SU-DHL-6 (cell line): ENCODE results near the gene PPFIBP1.

Experiments
- EZH2phosphoT487 ChIP-seq: fragments of 200-600 bp; sonication (generic), shearing (Covaris generic); conservative IDR thresholded peaks from 2 replicates; pipeline ENCODE4 v1.6.1; 2018; ENCODE audit warnings: mild to moderate bottlenecking, antibody characterized with exemption, low read length, moderate library complexity, mixed read lengths
- TF ChIP-seq, protein P1 (sequence below): fragments of 200-600 bp; sonication (generic); IDR thresholded peaks from one replicate; pipeline ENCODE4 v1.5.1; 2017; ENCODE audit warnings: antibody characterized with exemption, mild to moderate bottlenecking, low read length, moderate library complexity; ENCODE audit not compliant: insufficient read depth, poor library complexity, severe bottlenecking

GRCh38 chr12:27517961-27518665 lies 5.9 kb upstream of the PPFIBP1 start:
- TF ChIP-seq, protein P1, sequence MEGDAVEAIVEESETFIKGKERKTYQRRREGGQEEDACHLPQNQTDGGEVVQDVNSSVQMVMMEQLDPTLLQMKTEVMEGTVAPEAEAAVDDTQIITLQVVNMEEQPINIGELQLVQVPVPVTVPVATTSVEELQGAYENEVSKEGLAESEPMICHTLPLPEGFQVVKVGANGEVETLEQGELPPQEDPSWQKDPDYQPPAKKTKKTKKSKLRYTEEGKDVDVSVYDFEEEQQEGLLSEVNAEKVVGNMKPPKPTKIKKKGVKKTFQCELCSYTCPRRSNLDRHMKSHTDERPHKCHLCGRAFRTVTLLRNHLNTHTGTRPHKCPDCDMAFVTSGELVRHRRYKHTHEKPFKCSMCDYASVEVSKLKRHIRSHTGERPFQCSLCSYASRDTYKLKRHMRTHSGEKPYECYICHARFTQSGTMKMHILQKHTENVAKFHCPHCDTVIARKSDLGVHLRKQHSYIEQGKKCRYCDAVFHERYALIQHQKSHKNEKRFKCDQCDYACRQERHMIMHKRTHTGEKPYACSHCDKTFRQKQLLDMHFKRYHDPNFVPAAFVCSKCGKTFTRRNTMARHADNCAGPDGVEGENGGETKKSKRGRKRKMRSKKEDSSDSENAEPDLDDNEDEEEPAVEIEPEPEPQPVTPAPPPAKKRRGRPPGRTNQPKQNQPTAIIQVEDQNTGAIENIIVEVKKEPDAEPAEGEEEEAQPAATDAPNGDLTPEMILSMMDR, result no peak
- TF ChIP-seq EZH2phosphoT487, result no peak
